ENCODE data around the gene LRRC38. TPM values are rescaled to one million over a fixed set of nuclear protein-coding genes. Genes with fewer than 3 reads are reported as not detected.

Gene LRRC38
- total RNA-seq, 1 experiment from 2014 or later = not detected

DNA sequence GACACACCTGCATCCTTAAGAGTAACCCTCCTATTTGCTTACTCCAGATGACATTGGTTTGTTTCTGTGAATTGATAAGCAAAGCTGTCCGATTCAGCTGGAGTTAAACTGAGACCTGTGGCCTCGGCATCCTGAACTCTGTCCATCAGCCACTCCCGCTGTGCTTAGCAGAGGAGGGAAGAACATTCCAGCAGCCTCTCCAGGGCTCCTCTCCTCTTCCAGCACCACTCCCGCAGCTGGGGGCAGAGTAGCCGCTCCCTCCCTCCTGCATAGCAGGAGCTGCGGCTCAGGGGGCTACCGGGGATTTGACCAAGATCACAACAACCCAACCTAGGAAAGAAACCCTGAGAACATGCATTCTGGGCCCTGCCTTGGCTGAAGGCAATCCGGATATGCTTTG is 8.8 kb downstream of the LRRC38 start:
- TF ChIP-seq EZH2 (IDR thresholded peaks at IDR 0.05; ENCODE audit: low read depth) = no peak
- no peak for TF ChIP-seq CTCF (conservative IDR thresholded peaks at IDR 0.05)
- Histone ChIP-seq H3K36me3 (ENCODE audit: low read depth) (no peaks in the 10 kb centered on the region), H3K4me3 (no peak overlapping the region), H3K27me3 (ENCODE audit: insufficient read depth, low read depth) (peaks cover 61% of the 10 kb centered on the region), H3K4me1 (replicated peaks; ENCODE audit: insufficient read depth) (no peaks in the 10 kb centered on the region), H3F3A (ENCODE audit: insufficient read depth, low read depth) (no peaks in the 10 kb centered on the region), H4K20me1 (ENCODE audit: insufficient read depth) (no peaks in the 10 kb centered on the region), H3K27ac (no peak overlapping the region), H3K4me2 (no peak overlapping the region), H3K9me2 (ENCODE audit: insufficient read depth) (no peaks in the 10 kb centered on the region), H3K79me2 (ENCODE audit: low read depth) (no peaks in the 10 kb centered on the region), H2AFZ (no peak overlapping the region), H3K9me3 (ENCODE audit: insufficient read depth, low read depth) (no peaks in the 10 kb centered on the region)
- ChIA-PET POLR2A (ENCODE audit: unreplicated experiment) (no interaction called here), CTCF (no interaction called here)
- no peak for DNase-seq
- intact Hi-C loops (cut with micrococcal nuclease; ENCODE audit: unreplicated experiment) = no loop called here
- BruUV-seq (replicated peaks) = no TSS peak

DNA sequence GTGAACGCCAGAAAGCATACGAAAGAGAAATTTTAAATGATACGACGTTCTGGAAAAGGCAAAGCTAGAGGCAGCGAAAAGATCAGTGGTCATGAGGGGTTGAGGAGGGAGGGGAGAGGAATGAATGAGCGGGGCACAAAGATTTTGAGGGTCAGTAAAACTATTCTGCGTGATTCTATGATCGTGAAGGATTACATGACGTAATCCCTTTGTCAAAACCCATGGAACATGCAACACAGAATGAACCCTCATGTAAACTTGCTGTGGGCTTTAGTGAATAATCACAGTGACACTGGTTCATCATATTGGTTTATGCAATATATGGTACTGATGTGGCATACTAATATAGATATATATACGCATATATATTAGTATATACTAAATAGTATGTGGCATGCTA is 13.0 kb downstream of the LRRC38 start:
- Histone ChIP-seq H3K27me3 (ENCODE audit: insufficient read depth, low read depth) (peaks cover 54% of the 10 kb centered on the region), H3K9me2 (ENCODE audit: insufficient read depth) (no peaks in the 10 kb centered on the region), H3F3A (ENCODE audit: insufficient read depth, low read depth) (no peaks in the 10 kb centered on the region), H3K9me3 (ENCODE audit: insufficient read depth, low read depth) (no peaks in the 10 kb centered on the region), H2AFZ (no peak overlapping the region), H3K27ac (no peak overlapping the region), H3K36me3 (ENCODE audit: low read depth) (no peaks in the 10 kb centered on the region), H3K4me1 (replicated peaks; ENCODE audit: insufficient read depth) (no peaks in the 10 kb centered on the region), H4K20me1 (ENCODE audit: insufficient read depth) (no peaks in the 10 kb centered on the region), H3K4me3 (no peak overlapping the region), H3K79me2 (ENCODE audit: low read depth) (no peaks in the 10 kb centered on the region), H3K4me2 (no peak overlapping the region)
- no peak for TF ChIP-seq CTCF (conservative IDR thresholded peaks at IDR 0.05)
- BruUV-seq (replicated peaks) = no TSS peak
- no peak for DNase-seq
- ChIA-PET CTCF (interaction anchor here (0.6 kb wide), 1 partner anchor 21 kb away, joined by 3 read pairs; no protein-coding TSS in a partner anchor), POLR2A (ENCODE audit: unreplicated experiment) (no interaction called here)
- intact Hi-C loops (cut with micrococcal nuclease; ENCODE audit: unreplicated experiment) = no loop called here

DNA sequence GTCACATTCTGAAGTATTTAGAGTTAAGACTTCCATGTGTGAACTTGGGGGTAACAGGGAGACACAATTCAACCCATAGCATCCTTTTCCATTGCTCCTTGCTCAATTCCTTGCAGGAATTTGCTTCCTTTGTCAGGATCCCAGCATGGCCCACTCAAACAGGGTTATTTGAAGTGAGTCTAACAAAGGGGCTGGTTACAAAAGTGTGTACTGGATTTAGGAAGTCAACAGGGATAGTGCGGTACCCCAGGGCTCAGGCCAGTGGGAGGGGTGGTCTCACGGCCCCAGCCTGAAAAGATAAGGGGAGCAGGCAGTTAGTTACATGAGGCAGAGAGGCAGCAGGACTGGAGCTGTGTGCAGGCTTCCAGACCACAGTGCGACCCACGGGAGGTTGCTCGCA is 14.4 kb downstream of the LRRC38 start:
- Histone ChIP-seq H3K4me3 (no peak overlapping the region), H3K9me3 (ENCODE audit: insufficient read depth, low read depth) (no peaks in the 10 kb centered on the region), H3K27me3 (ENCODE audit: insufficient read depth, low read depth) (peaks cover 57% of the 10 kb centered on the region), H3F3A (ENCODE audit: insufficient read depth, low read depth) (no peaks in the 10 kb centered on the region), H3K4me1 (replicated peaks; ENCODE audit: insufficient read depth) (no peaks in the 10 kb centered on the region), H2AFZ (no peak overlapping the region), H4K20me1 (ENCODE audit: insufficient read depth) (no peaks in the 10 kb centered on the region), H3K79me2 (ENCODE audit: low read depth) (no peaks in the 10 kb centered on the region), H3K9me2 (ENCODE audit: insufficient read depth) (no peaks in the 10 kb centered on the region), H3K36me3 (ENCODE audit: low read depth) (no peaks in the 10 kb centered on the region), H3K27ac (no peak overlapping the region), H3K4me2 (no peak overlapping the region)
- TF ChIP-seq EZH2 (IDR thresholded peaks at IDR 0.05; ENCODE audit: low read depth) (no peak), CTCF (conservative IDR thresholded peaks at IDR 0.05) (no peak)
- BruUV-seq (replicated peaks) = no TSS peak
- CTCF ChIA-PET = no interaction called here
- DNase-seq = no peak
- intact Hi-C loops (cut with micrococcal nuclease; ENCODE audit: unreplicated experiment) = no loop called here
- POLR2A ChIA-PET (ENCODE audit: unreplicated experiment) = no interaction called here

Data from PC-9 (cell line).